ENCODE measurements around the gene OS9. TPM values are rescaled to one million over a fixed set of nuclear protein-coding genes. Genes with fewer than 3 reads are reported as not detected.
A peak's percentile ranks its signal among the peaks of the same experiment; 100 is the strongest.

OS9 gene
- total RNA-seq, 1 experiment from 2014 or later: 186 TPM

DNA sequence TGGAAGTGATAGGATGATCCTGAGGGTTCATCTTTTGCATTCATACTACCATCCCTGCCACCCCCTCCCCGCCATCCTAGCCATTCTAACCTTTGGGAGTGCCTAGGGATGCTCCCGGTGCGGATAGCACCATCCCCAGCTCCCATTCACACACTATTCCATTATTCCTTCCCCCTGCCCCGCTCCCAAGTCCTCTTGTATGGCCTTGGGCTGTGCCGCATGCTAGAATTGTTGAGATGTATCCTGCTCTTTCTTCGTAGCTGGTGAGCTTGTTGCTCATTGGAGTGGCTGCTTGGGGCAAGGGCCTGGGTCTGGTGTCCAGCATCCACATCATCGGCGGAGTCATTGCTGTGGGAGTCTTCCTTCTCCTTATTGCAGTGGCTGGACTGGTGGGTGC lies 51.6 kb downstream of the OS9 start:
- intact Hi-C loops (cut with micrococcal nuclease; ENCODE audit: unreplicated experiment): no loop called here
- POLR2A ChIA-PET: interaction anchor here (1.4 kb wide), 1 partner anchor 9 kb away, joined by 4 read pairs; no protein-coding TSS in a partner anchor
- BruUV-seq (replicated peaks): no TSS peak

DNA sequence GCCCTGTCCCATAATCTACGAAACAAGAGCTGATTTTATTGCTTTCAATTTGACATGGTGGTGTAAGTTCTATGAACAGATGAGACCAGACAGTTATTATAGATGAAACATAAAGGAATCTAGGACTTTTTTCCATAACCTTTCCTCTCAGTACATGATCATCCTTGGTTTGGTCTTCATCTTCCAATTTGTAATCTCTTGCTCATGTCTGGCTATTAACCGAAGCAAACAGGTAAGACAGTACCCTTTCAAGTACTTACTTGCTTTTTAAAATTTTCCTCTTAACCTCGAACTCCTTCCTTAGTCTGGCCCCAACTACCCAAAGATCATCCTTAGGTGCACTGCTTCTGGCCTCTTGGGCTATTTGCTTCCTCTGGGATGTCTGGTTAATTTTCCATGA lies 52.1 kb downstream of the OS9 start:
- in situ Hi-C loops (cut with HindIII; ENCODE audit: low pct_unique_long_range_greater_than_20kb, low sequenced_read_pairs) (no loop called here), intact Hi-C loops (cut with micrococcal nuclease; ENCODE audit: unreplicated experiment) (no loop called here)
- H3K9me3 ChIP-seq (ENCODE audit: control insufficient read depth, insufficient read depth, low read depth, low read length): no peaks in the 10 kb centered on the region
- ChIA-PET POLR2A (interaction anchor here (1.4 kb wide), 1 partner anchor 9 kb away, joined by 4 read pairs; no protein-coding TSS in a partner anchor), CTCF (no interaction called here)
- H3K27me3 ChIP-seq (ENCODE audit: control insufficient read depth, insufficient read depth, low read length): no peaks in the 10 kb centered on the region
- peaks cover 11% of the 10 kb centered on the region for H3K4me1 ChIP-seq (ENCODE audit: control insufficient read depth, insufficient read depth, low read length)
- H3K27ac ChIP-seq (ENCODE audit: low read length): no peak overlapping the region
- H3K4me3 ChIP-seq (ENCODE audit: low read depth in 2 of 2, low read length in 2 of 2): peak overlapping the region; percentile 74 to 98; a peak in 3 of 4 replicates
- BruUV-seq (replicated peaks): no TSS peak
- H3K36me3 ChIP-seq (ENCODE audit: control insufficient read depth, insufficient read depth, low read length): peaks cover 18% of the 10 kb centered on the region
- TF ChIP-seq, protein P1, sequence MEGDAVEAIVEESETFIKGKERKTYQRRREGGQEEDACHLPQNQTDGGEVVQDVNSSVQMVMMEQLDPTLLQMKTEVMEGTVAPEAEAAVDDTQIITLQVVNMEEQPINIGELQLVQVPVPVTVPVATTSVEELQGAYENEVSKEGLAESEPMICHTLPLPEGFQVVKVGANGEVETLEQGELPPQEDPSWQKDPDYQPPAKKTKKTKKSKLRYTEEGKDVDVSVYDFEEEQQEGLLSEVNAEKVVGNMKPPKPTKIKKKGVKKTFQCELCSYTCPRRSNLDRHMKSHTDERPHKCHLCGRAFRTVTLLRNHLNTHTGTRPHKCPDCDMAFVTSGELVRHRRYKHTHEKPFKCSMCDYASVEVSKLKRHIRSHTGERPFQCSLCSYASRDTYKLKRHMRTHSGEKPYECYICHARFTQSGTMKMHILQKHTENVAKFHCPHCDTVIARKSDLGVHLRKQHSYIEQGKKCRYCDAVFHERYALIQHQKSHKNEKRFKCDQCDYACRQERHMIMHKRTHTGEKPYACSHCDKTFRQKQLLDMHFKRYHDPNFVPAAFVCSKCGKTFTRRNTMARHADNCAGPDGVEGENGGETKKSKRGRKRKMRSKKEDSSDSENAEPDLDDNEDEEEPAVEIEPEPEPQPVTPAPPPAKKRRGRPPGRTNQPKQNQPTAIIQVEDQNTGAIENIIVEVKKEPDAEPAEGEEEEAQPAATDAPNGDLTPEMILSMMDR (IDR thresholded peaks at IDR 0.05): no peak
- DNase-seq (ENCODE audit: low read depth, low spot score) (no peak), ATAC-seq (no peak)

More for the DNA sequence above, 51.6 kb downstream of the OS9 start:
- no peak for TF ChIP-seq SIN3A (IDR thresholded peaks at IDR 0.05; ENCODE audit: borderline replicate concordance, insufficient read depth, low read depth, low read length)
- TF ChIP-seq POLR2AphosphoS5 (IDR thresholded peaks at IDR 0.05; ENCODE audit: low read depth, low read length): peak; percentile 76
- no peaks in the 10 kb centered on the region for H3K9me3 ChIP-seq (ENCODE audit: control insufficient read depth, insufficient read depth, low read depth, low read length)
- H3K27ac ChIP-seq (ENCODE audit: low read length): peak overlapping the region; percentile 94
- peaks cover 14% of the 10 kb centered on the region for H3K36me3 ChIP-seq (ENCODE audit: control insufficient read depth, insufficient read depth, low read length)
- peak; percentile 47 for ATAC-seq
- CTCF ChIA-PET: interaction anchor here (1.5 kb wide), 1 partner anchor 19 kb away, joined by 5 read pairs; no protein-coding TSS in a partner anchor
- peak overlapping the region; percentile 74 to 98 for H3K4me3 ChIP-seq (ENCODE audit: low read depth in 2 of 2, low read length in 2 of 2)
- in situ Hi-C loops (cut with HindIII; ENCODE audit: low pct_unique_long_range_greater_than_20kb, low sequenced_read_pairs): no loop called here
- no peak for DNase-seq (ENCODE audit: low read depth, low spot score)
- H3K4me1 ChIP-seq (ENCODE audit: control insufficient read depth, insufficient read depth, low read length): peaks cover 7% of the 10 kb centered on the region
- H3K27me3 ChIP-seq (ENCODE audit: control insufficient read depth, insufficient read depth, low read length): no peaks in the 10 kb centered on the region

DNA sequence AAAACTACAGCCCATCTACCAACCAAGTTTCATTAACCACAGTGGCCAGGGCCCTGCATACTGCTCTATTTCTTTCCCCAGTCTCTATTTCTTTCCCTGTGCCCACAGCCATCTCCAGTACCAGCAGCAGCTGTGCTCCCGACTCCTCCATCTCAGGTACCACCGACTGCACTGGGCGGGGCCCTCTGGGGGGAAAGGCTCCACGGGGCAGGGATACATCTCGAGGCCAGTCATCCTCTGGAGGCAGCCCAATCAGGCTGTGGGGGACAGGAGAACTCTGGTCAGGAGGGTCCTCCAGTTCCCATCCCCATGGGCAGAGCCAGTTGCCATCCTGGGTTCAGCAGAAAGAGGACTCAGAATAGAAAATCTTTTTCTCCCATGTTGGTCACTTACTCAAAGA lies 55.1 kb downstream of the OS9 start:
- ATAC-seq: no peak
- no peak for DNase-seq (ENCODE audit: low read depth, low spot score)
- Histone ChIP-seq H3K36me3 (ENCODE audit: control insufficient read depth, insufficient read depth, low read length) (peaks cover 20% of the 10 kb centered on the region), H3K4me1 (ENCODE audit: control insufficient read depth, insufficient read depth, low read length) (peaks cover 18% of the 10 kb centered on the region), H3K27ac (ENCODE audit: low read length) (no peak overlapping the region), H3K4me3 (ENCODE audit: low read depth in 2 of 2, low read length in 2 of 2) (no peak overlapping the region), H3K27me3 (ENCODE audit: control insufficient read depth, insufficient read depth, low read length) (no peaks in the 10 kb centered on the region), H3K9me3 (ENCODE audit: control insufficient read depth, insufficient read depth, low read depth, low read length) (no peaks in the 10 kb centered on the region)
- BruUV-seq (replicated peaks): no TSS peak
- intact Hi-C loops (cut with micrococcal nuclease; ENCODE audit: unreplicated experiment): no loop called here
- POLR2A ChIA-PET: no interaction called here
- in situ Hi-C loops (cut with HindIII; ENCODE audit: low pct_unique_long_range_greater_than_20kb, low sequenced_read_pairs): no loop called here
- CTCF ChIA-PET: no interaction called here
- no peak for TF ChIP-seq TCF7L2 (IDR thresholded peaks at IDR 0.05; ENCODE audit: low read depth, low read length)
- TF ChIP-seq, protein P2, sequence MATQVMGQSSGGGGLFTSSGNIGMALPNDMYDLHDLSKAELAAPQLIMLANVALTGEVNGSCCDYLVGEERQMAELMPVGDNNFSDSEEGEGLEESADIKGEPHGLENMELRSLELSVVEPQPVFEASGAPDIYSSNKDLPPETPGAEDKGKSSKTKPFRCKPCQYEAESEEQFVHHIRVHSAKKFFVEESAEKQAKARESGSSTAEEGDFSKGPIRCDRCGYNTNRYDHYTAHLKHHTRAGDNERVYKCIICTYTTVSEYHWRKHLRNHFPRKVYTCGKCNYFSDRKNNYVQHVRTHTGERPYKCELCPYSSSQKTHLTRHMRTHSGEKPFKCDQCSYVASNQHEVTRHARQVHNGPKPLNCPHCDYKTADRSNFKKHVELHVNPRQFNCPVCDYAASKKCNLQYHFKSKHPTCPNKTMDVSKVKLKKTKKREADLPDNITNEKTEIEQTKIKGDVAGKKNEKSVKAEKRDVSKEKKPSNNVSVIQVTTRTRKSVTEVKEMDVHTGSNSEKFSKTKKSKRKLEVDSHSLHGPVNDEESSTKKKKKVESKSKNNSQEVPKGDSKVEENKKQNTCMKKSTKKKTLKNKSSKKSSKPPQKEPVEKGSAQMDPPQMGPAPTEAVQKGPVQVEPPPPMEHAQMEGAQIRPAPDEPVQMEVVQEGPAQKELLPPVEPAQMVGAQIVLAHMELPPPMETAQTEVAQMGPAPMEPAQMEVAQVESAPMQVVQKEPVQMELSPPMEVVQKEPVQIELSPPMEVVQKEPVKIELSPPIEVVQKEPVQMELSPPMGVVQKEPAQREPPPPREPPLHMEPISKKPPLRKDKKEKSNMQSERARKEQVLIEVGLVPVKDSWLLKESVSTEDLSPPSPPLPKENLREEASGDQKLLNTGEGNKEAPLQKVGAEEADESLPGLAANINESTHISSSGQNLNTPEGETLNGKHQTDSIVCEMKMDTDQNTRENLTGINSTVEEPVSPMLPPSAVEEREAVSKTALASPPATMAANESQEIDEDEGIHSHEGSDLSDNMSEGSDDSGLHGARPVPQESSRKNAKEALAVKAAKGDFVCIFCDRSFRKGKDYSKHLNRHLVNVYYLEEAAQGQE (IDR thresholded peaks at IDR 0.05; ENCODE audit: insufficient read depth in 1 of 2, low read depth in 2 of 2, low read length in 1 of 2): no peak
- TF ChIP-seq SIN3A (IDR thresholded peaks at IDR 0.05; ENCODE audit: borderline replicate concordance, insufficient read depth, low read depth, low read length): no peak
- TF ChIP-seq POLR2AphosphoS5 (IDR thresholded peaks at IDR 0.05; ENCODE audit: low read depth, low read length): no peak
- TF ChIP-seq, protein P1 (IDR thresholded peaks at IDR 0.05): no peak
